ENCODE data around the gene CASP2. TPM values are rescaled to one million over a fixed set of nuclear protein-coding genes. Genes with fewer than 3 reads are reported as not detected.
"Not testable (repeated sequence)": the region's sequence is repeated elsewhere in the genome, so short reads cannot be mapped to it uniquely, and the experiment has no call there.

Gene CASP2
- total RNA-seq, 1 donor from 2014 or later = 124 TPM

DNA sequence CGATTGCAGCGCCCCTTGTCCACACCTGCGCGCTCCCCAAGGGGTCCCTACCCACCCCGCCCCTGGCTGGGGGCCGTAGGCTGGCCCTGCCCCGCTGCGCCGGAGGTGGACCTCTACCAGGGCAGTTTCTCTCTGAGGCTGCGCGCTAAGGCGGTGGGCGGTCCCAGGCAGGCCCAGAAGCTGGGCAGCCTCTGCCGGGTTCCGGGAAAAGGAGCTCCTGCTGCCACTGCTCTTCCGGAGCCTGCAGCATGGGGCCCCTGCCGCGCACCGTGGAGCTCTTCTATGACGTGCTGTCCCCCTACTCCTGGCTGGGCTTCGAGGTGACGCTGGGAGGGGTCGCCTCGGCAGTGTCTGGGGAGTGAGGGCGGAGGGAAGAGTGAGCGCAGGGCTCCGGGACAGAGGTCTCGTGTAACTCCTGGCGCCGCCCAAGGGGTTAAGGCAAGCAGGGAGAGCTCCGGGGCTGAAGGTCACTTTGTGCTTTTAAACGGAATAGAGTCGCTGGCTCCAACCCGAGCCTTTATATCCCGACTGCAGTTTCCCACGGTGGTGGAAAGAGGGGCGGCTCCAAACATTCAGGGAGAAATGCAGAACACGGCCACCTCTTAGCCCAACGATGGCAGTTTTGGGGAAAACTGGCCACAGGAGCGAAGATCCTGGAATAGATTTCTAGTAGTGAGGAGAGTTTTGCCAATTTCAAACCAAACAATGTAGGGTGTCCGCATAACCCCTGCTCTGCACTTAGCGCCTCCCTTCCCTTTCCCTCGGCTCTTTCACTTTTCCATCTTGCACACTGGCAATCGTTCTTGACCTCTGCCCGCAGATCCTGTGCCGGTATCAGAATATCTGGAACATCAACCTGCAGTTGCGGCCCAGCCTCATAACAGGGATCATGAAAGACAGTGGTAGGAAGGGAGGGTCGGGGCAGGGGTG lies 24.6 kb upstream of the CASP2 start, which contains the start of gene GSTK1:
Gene GSTK1 (plus strand): TSS at position 176 of the 930 bp plus-strand sequence. CDS start 73 bp downstream, at position 249.
- intact Hi-C loops (cut with micrococcal nuclease) = loop anchor here (1.0 kb wide), 4 partner anchors 11 to 118 kb away; partner anchors contain the start of genes CASP2 and ZYX

DNA sequence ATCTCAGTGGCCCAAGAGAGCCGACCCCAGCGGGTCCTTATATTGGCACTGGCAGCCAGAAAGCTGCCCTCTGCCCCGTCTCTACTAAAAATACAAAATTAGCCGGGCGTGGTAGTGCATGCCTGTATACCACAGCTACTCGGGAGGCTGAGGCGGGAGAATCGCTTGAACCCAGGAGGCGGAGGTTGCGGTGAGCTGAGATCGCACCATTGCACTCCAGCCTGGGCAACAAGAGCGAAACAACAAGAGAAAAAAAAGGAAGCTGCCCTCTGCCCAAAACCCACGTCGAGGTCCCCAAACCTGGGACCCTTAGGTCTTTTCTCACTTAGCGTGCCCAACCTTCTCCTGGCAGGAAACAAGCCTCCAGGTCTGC lies 24.0 kb upstream of the CASP2 start:
- intact Hi-C loops (cut with micrococcal nuclease) = not testable (repeated sequence)

DNA sequence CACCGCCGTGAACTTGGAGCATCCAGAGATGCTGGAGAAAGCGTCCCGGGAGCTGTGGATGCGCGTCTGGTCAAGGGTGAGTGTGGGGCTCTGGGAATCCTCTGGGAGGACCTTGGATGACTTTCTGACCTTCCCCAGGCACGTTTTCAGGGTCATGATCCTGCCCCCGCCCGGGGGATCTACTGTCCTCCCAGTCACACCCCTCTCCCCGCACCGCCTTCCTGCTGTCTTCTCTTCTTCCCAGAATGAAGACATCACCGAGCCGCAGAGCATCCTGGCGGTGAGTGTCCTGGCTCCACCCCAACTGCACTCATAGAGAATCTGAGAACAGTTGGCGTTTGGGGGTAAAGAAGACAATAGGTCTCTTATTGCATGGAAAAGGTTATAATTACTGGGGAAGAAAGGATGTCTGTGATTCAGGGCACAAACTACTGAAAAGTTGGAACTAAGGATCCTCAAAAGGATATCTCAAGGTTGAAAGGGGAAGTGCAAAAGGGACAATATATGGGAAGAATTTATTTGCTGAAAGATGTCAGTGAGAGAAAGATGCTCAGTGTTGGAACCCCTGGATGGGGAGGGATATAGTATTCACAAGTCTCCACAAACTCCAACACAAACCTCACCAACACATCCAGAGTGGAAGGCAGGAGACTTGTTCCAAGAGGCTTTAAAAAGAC lies 23.0 kb upstream of the CASP2 start:
- intact Hi-C loops (cut with micrococcal nuclease) = no loop called here

DNA sequence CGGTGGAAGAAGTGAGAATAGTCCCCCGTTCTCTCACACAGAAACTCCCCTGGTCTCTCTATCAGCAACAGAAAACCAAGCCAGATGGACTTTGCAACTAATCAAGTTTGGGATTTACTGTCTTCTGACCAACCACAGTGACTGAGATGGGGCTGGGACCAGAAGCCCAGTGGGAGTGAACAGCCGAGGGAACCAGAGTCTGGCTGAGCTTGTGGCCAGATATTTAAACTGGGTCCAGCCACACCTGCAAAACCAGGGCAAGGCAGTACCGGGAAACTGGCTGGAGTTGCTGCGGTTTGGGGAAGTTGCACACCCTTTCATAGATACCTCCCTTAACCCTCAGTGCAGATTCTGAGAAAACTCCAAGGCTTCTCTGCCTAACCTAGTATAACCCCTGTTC lies 18.9 kb upstream of the CASP2 start:
- intact Hi-C loops (cut with micrococcal nuclease) = no loop called here

DNA sequence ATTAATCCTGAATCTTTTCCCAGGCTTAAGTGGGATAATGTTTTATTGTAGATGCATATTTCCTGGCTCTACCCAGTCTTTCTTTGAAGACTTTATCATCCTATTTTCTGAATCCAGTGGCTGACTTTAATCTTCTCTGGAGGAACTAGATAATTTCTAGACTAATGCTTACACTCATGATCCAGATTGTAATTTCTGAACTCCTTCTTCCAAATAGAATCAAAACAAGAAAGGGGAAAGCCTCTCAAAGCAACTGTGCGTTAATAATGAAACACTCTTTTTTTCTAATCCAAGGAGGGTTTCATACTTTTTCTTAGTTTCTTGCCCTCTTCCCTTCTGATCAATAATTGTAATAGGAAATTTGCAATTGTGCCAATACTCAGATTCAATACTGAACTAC lies 16.9 kb upstream of the CASP2 start:
- intact Hi-C loops (cut with micrococcal nuclease) = no loop called here

DNA sequence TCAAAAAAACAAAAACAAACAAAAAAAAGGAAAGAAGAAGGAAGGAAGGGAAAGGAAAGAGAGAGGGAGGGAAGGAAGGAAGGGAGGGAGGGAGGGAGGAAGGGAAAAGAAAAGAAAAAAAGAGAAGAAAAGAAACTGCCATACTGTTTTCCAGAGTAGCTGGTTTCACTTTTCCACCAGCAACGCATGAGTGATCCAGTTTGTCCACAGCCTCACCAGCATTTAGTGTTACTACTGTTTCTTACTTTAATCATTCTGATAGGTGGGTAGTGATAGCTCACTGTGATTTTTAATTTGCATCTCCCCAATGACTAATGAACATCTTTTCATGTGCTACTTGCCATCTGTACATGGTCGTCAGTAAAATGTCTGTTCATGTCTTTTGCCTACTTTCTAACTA lies 15.3 kb upstream of the CASP2 start:
- intact Hi-C loops (cut with micrococcal nuclease) = no loop called here

DNA sequence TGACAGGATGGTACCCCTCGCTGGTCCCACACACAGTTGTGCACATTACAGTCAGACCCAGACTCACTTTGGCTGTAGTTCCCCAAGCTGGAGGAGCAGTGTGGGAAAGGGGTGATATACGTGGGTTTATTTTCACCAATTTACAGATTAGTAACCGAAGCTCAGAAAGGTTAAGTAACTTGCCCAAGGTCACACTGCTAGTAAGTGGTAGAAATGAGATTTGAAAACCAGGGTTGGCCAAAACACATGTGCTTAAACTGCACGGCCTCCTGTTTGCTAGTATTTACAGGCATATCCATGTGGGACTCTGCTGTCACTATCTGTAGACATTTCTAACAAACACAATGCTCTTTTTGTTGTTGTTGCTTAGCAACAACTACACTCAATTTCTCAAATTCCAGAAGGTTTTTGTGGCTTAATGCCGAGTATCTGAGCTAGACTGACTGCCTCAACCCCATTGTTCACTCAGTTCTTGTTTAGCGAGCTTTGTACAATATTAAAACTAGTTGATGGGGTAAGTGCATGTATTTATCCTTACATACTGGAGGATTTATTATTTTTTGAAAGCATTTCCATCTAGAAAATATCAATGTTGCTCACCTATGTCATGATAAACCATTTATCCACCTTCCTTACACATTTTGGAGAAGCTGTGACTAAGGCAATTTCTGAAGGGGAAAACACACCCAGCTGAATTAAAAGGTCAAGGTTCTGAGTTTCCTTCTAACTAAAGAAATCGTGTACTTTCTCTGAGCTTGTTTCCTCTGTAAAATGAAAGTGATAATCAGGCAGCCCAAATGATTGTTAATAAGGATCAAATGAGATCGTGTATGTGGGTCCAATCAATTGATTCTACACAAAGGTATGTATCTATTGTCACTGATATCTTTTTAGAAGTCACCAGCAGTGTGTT lies 8.7 kb upstream of the CASP2 start:
- intact Hi-C loops (cut with micrococcal nuclease) = no loop called here

DNA sequence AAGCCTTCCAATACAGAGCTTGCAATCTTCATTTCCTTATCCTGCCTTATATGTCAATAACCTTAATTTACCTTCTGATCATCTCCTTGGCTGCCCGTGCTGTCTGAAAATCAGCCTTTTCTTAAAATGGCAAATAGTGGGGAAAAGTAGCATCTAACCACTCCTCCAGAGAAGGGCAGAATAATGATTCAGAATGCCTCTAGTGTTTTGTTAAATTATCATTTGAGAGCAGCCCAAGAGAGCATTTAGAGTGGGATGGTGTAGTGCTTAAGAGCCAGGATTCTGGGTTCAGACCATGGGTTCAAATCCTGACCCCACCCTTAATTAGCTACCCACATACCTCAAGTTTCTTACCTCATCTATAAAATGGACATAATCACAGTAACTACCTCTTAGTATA lies 8.0 kb upstream of the CASP2 start:
- intact Hi-C loops (cut with micrococcal nuclease) = no loop called here

DNA sequence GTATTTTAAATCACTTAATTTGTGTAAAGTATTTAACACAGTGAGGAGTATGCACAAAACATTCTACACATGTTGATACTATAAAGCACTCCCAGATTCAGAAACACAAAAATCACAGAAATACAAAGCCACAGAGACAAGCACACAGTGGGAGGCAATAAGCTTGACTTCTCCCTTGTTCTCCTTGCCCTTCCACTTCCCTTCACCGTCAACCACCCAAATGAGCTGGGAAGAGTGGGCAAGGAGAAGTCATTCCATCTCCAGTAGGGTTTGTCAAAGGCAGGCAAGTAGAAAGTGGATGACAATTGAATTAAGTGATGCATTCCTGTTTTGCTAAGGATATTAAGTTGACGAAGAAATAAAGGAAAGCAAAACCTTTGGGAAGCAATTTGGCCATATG lies 7.6 kb upstream of the CASP2 start:
- intact Hi-C loops (cut with micrococcal nuclease) = no loop called here

DNA sequence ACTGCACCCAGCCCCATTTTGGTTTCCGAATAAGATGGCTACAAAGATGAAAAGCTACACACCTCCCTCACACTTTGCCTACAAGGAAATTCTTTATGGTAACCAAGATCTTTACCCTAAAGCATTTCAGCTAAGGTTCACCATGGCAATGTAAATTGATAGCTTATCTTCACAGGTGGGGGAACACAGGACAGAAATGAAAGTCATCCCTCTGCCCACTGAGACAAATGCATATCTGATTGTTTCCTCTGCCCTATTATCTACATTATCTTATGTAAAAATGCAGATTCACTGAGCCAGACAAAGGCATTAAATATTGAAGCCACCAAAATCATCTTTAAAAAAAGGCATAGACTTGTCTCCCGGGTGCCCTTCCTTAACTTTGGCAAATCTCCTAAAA lies 6.6 kb upstream of the CASP2 start:
- intact Hi-C loops (cut with micrococcal nuclease) = no loop called here

GRCh38 chr7:143282124-143282523 lies 6.0 kb upstream of the CASP2 start:
- intact Hi-C loops (cut with micrococcal nuclease) = no loop called here

DNA sequence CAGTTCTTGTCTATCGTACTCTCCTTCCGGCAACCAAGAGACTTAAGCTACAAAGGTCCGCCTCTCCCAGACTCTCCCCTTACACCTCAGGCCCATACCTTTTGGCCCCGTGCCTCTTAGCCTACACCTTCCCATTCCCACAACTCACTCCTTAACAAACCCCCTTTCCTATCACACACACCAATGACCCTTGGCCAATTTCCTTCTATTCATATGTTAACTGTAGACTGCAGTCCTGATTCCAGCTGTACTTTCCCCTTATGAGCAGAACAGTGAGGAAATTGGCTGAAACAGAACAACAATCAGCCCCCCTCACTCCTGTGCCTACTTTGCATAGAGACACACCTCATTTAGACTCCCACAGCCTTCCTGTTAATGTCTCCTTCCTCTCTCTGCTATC lies 4.8 kb upstream of the CASP2 start:
- intact Hi-C loops (cut with micrococcal nuclease) = no loop called here

DNA sequence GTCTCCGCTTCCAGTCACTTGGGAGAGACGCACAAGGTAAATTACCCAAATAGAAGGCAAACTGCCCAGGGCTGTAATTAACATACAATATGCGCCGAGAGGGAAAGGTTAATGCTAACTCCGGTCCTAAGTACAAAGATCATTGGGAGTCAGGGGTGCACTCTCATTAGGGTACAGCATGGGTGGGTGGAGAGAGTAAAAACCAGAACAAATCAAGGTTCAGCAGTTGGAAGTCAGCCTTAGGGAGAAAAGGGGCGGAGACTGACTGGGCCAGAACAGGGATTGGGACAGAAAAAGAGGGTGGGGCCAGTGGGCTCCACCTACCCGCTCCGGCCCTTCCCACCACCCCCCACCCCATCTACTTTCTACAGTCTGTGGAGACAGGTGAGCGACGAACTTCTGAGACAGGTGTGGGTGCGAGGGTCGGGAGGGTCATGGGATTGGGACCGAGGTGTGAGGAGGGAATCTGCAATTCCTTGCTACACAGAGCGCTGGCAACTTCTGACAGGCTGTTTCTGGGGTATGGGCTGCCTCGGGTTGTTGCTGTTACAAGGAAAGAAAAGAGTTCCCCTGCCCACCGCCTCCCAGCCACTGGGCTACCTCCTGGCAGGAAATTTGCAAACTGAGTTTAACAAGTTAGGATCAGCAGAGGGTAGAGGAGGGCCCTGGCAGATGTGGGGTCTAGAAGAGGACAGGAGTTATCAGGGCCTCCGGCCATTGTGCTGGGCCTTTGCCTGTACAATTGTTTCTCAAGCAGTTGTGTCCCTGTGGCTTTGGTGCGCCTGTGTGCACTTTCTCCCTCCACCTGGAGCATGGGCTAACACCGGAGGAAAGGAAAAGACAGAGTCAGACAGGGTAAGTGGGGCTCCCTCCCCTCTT lies 3.3 kb upstream of the CASP2 start, which contains the start of gene TMEM139:
Gene TMEM139 (plus strand): TSS at position 368 of the 879 bp plus-strand sequence. CDS start 1,000 bp downstream, outside the sequence.
- intact Hi-C loops (cut with micrococcal nuclease) = no loop called here

GRCh38 chr7:143285470-143285778 lies 2.7 kb upstream of the CASP2 start:
- intact Hi-C loops (cut with micrococcal nuclease) = no loop called here

DNA sequence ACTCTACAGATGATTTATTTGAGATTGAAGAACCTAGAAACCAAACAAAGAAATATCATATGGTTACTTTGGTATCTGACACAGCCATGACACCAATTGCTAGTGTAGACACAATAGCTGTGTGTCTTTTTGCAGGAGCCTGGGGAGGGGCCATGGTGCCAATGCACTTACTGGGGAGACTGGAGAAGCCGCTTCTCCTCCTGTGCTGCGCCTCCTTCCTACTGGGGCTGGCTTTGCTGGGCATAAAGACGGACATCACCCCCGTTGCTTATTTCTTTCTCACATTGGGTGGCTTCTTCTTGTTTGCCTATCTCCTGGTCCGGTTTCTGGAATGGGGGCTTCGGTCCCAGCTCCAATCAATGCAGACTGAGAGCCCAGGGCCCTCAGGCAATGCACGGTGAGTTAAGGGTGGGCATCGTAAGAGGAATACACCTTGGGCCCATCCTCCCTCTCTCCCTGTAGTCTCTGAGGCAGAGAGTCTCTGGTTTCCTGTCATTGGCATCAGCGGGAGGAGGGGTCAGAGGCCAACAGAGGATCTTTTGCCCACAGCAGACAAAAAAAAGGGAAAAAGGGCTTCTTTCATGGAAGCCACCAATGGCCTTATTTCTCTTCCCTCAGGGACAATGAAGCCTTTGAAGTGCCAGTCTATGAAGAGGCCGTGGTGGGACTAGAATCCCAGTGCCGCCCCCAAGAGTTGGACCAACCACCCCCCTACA lies 2.2 kb upstream of the CASP2 start:
- intact Hi-C loops (cut with micrococcal nuclease) = no loop called here

DNA sequence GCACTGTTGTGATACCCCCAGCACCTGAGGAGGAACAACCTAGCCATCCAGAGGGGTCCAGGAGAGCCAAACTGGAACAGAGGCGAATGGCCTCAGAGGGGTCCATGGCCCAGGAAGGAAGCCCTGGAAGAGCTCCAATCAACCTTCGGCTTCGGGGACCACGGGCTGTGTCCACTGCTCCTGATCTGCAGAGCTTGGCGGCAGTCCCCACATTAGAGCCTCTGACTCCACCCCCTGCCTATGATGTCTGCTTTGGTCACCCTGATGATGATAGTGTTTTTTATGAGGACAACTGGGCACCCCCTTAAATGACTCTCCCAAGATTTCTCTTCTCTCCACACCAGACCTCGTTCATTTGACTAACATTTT lies 1.6 kb upstream of the CASP2 start:
- intact Hi-C loops (cut with micrococcal nuclease) = no loop called here

- intact Hi-C loops (cut with micrococcal nuclease) = no loop called here
These were observed 714 bp upstream of the CASP2 start for GRCh38 chr7:143287339-143287934.

DNA sequence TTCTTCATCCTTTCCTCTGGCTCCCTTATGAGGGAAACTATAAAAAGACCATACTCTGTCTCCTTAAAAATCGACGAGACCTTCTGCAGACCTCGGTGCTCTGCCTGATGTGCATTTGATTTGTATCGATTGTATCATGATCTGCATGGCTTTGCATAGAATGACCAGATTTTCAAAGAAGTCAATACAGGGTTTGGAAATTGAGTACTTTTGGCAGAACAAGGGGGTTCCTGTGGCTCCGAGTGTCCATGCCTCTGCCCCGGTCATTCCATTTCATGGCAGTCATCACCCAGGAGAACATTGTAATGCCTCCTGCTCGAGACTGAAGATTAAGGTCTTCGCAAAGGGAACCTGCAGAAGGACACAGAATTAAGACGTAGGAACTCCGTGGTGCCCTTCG lies 685 bp downstream of the CASP2 start:
- intact Hi-C loops (cut with micrococcal nuclease) = loop anchor here (1.0 kb wide), 6 partner anchors 26 to 480 kb away; partner anchors contain the start of genes GSTK1 and ZYX

DNA sequence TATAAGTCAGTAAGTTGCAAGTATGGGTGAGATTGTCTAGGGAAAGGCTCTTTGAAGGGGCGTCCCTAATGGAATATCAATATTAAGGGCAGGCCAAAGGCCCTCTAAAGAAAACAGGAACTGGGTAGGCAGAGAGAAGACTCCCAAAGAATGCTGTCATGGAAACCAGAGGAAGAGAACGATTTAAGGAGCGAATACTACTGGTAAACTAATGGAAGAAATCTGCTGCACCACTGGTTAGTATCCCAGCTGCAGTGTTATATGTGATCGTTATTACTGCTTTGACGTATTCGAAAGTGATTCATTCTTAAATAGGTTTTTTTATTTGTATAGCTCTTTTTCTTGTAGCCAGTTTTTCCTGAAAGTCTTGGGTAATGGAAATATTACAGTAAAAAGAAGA lies 1.3 kb downstream of the CASP2 start:
- intact Hi-C loops (cut with micrococcal nuclease) = no loop called here

All from T-helper 2 cell treated with Interferon-gamma antibody and Interleukin-4, amounts not matched to agents 100 ng/mL and 5 ng/mL, for 36 hours (primary cell).